Subcutaneous abdominal adipose tissue (tissue), 5 donors: ENCODE measurements around the gene PKHD1.

Source experiments
- H3K27ac ChIP-seq: one replicate; pipeline ENCODE4 v1.7.0; 2013; ENCODE audit warnings: low read depth, mild to moderate bottlenecking, inconsistent platforms, low read length, moderate library complexity
- H3K27me3 ChIP-seq, 5 donors: one replicate each; pipeline ENCODE4 v1.7.0; 2013; ENCODE audit warnings: low read length in 5 of 5, inconsistent platforms in 1 of 5; ENCODE audit not compliant: control insufficient read depth in 5 of 5, insufficient read depth in 4 of 5
- H3K36me3 ChIP-seq, 5 donors: one replicate each; pipeline ENCODE4 v1.7.0; 2013; ENCODE audit warnings: low read length in 5 of 5; ENCODE audit not compliant: control insufficient read depth in 5 of 5, insufficient read depth in 5 of 5
- H3K4me1 ChIP-seq, 5 donors: one replicate each; pipeline ENCODE4 v1.7.0; 2013; ENCODE audit warnings: low read length in 5 of 5, mild to moderate bottlenecking in 3 of 5, moderate library complexity in 1 of 5; ENCODE audit not compliant: control insufficient read depth in 5 of 5, insufficient read depth in 5 of 5
- H3K4me3 ChIP-seq, 5 donors: one replicate each; pipeline ENCODE4 v1.7.0; 2013; ENCODE audit warnings: low read length in 5 of 5, low read depth in 1 of 5
- H3K9ac ChIP-seq, 5 donors: one replicate each; pipeline ENCODE4 v1.7.0; 2013; ENCODE audit warnings: low read length in 5 of 5, mild to moderate bottlenecking in 4 of 5, moderate library complexity in 3 of 5
- H3K9me3 ChIP-seq, 5 donors: one replicate each; pipeline ENCODE4 v1.7.0; 2013; ENCODE audit warnings: low read length in 5 of 5; ENCODE audit not compliant: control insufficient read depth in 5 of 5
- donor health status: healthy.
- donor health status: healthy.
- donor health status: healthy.
- donor health status: healthy.
- donor health status: healthy.

The PKHD1 gene

GRCh38 chr6:51706086-51706485, 381.3 kb downstream of the PKHD1 start:
- H3K27ac ChIP-seq, result no peak overlapping the region
- H3K27me3 ChIP-seq, result no peaks in the 10 kb centered on the region
- H3K4me1 ChIP-seq, result no peaks in the 10 kb centered on the region
- no peaks in the 10 kb centered on the region for H3K9me3 ChIP-seq
- no peak overlapping the region for H3K9ac ChIP-seq
- no peaks in the 10 kb centered on the region for H3K36me3 ChIP-seq
- no peak overlapping the region for H3K4me3 ChIP-seq

DNA sequence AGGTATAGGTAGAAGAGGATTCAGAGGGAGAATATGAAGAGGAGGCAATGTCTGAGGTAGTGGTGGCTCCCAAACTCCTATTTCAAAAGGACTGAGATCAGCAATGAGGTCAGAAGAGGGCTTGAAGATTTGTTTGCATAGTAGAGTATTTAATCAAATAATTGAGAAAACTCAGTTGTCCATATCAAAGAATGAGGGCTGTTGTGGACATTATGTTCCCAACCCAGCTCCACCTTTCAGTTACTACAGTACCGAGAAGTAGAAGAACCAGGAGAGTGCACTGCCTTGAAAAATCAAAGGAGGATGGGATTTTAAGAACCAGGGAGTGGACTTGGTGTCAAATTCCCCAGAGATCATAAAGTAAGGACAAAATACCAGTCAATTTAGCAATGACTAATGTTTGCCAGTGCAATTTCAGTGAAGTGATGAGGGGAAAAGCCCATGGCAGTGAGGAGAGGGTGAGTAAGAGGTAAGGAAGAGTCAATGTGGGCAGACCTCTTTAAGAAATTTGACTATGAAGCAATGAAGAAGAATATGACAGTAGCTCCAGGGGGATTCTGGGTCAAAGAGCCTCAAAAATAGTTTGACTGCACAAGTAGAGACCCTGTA, 382.4 kb downstream of the PKHD1 start:
- Histone ChIP-seq H3K4me3 (no peak overlapping the region), H3K9me3 (no peaks in the 10 kb centered on the region), H3K9ac (no peak overlapping the region), H3K27ac (no peak overlapping the region), H3K27me3 (no peaks in the 10 kb centered on the region), H3K4me1 (no peaks in the 10 kb centered on the region), H3K36me3 (no peaks in the 10 kb centered on the region)

DNA sequence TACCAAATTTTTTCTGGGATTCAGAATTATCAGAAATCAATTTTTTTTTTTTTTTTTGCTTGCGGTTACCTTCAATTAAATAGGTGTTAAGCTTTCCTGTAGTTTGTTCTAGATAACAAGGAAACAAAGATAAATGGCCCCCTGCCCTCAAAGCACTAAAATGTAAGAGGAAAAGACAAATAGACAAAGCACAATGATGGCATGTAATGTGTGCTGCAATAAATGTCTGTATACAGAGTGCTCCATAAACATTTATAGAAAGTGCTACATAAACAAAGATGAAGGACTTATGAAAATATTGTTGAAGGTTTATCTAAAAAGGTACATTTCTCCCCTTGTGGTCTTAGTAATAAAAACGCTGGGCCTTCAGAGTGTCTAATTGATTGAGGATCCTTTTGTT, 384.6 kb downstream of the PKHD1 start:
- H3K9ac ChIP-seq, result no peak overlapping the region
- no peaks in the 10 kb centered on the region for H3K27me3 ChIP-seq
- no peaks in the 10 kb centered on the region for H3K36me3 ChIP-seq
- H3K4me1 ChIP-seq, result no peaks in the 10 kb centered on the region
- no peaks in the 10 kb centered on the region for H3K9me3 ChIP-seq
- no peak overlapping the region for H3K4me3 ChIP-seq
- H3K27ac ChIP-seq, result no peak overlapping the region

- Histone ChIP-seq H3K9me3 (no peaks in the 10 kb centered on the region), H3K36me3 (no peaks in the 10 kb centered on the region), H3K27ac (peak overlapping the region; percentile 74), H3K4me3 (peak overlapping the region in 1 of 5 donors; percentile 18), H3K4me1 (peaks cover 0 to 24% (median 15%) of the 10 kb centered on the region in 5 donors), H3K9ac (peak overlapping the region in 1 of 5 donors; percentile 32), H3K27me3 (no peaks in the 10 kb centered on the region)
Measured at GRCh38 chr6:51684603-51685002, 402.8 kb downstream of the PKHD1 start.

- no peak overlapping the region for H3K4me3 ChIP-seq
- peak overlapping the region; percentile 74 for H3K27ac ChIP-seq
- peak overlapping the region in 1 of 5 donors; percentile 32 for H3K9ac ChIP-seq
- H3K9me3 ChIP-seq, result no peaks in the 10 kb centered on the region
- H3K27me3 ChIP-seq, result no peaks in the 10 kb centered on the region
- H3K36me3 ChIP-seq, result no peaks in the 10 kb centered on the region
- peaks cover 0 to 28% (median 19%) of the 10 kb centered on the region in 5 donors for H3K4me1 ChIP-seq
Measured at GRCh38 chr6:51684038-51684437, 403.4 kb downstream of the PKHD1 start.

DNA sequence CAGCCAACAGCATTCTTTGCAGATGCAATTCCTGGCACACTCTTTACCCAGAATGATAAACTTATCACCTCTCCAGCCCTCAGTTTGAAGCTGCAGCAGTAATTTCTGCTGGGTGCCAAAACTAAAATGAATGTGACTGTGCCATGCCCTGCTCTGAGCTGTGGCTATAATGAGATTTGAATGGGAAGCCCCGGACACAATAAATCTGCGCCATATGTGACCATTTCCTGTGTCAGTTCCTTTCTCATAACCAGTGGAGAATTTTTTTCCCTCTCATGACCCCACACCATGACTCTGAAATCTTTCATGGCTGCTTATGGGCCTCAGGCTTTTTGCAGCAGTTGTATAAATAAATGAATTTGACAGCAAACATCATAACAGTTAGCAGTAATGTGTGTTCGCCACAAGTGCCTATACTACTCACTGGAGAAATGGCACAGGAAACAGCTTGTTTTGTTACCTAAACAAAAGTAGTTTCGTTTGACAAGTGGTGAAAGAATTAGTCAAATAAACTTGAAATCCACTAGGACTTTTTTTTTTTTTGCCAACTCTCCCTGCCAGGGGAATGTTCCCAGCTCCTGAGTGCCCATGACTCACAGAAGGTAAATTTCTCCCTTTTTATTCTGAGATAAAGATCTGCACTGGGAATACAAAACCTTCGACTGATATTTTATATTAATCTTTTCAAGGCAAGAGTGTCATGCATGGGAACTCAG, 408.4 kb downstream of the PKHD1 start:
- Histone ChIP-seq H3K27me3 (no peaks in the 10 kb centered on the region), H3K27ac (peak overlapping the region; percentile 7)

DNA sequence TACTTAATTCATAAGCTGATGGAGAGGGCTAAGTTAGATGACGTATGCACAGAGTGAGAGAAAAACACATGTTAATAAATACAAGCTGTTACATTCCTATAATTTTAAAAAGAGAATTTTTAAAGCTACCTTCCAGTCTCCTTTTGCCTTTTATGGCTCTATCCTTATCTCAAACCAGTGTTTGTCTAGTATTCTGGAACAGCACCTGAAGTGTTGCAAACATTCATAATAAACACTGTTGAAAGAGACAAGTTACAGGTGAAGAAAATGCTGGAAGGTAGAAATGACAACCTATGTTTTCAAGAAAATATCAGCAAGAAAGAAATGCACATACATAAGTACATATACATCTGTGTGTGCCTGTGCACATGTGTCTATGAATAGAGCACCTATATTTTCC, 409.1 kb downstream of the PKHD1 start:
- no peaks in the 10 kb centered on the region for H3K36me3 ChIP-seq
- peaks cover 0 to 12% (median 8%) of the 10 kb centered on the region in 5 donors for H3K4me1 ChIP-seq
- no peak overlapping the region for H3K27ac ChIP-seq

More for the DNA sequence above, 408.4 kb downstream of the PKHD1 start:
- no peak overlapping the region for H3K9ac ChIP-seq
- no peaks in the 10 kb centered on the region for H3K9me3 ChIP-seq
- H3K4me3 ChIP-seq, result no peak overlapping the region
- H3K4me1 ChIP-seq, result peaks cover 0 to 13% (median 8%) of the 10 kb centered on the region in 5 donors
- no peaks in the 10 kb centered on the region for H3K36me3 ChIP-seq

GRCh38 chr6:51675922-51676275, 411.5 kb downstream of the PKHD1 start:
- no peaks in the 10 kb centered on the region for H3K36me3 ChIP-seq
- no peak overlapping the region for H3K27ac ChIP-seq
- no peaks in the 10 kb centered on the region for H3K9me3 ChIP-seq
- no peaks in the 10 kb centered on the region for H3K27me3 ChIP-seq
- peaks cover 0 to 12% (median 8%) of the 10 kb centered on the region in 5 donors for H3K4me1 ChIP-seq
- H3K9ac ChIP-seq, result no peak overlapping the region
- H3K4me3 ChIP-seq, result no peak overlapping the region

More for the DNA sequence above, 409.1 kb downstream of the PKHD1 start:
- Histone ChIP-seq H3K4me3 (no peak overlapping the region), H3K9me3 (no peaks in the 10 kb centered on the region), H3K9ac (no peak overlapping the region), H3K27me3 (no peaks in the 10 kb centered on the region)

- H3K27ac ChIP-seq, result no peak overlapping the region
- no peaks in the 10 kb centered on the region for H3K27me3 ChIP-seq
- H3K9me3 ChIP-seq, result no peaks in the 10 kb centered on the region
- no peak overlapping the region for H3K9ac ChIP-seq
- peaks cover 0 to 12% (median 8%) of the 10 kb centered on the region in 5 donors for H3K4me1 ChIP-seq
- no peak overlapping the region for H3K4me3 ChIP-seq
- no peaks in the 10 kb centered on the region for H3K36me3 ChIP-seq
Measured at GRCh38 chr6:51675020-51675921, 412.1 kb downstream of the PKHD1 start.

DNA sequence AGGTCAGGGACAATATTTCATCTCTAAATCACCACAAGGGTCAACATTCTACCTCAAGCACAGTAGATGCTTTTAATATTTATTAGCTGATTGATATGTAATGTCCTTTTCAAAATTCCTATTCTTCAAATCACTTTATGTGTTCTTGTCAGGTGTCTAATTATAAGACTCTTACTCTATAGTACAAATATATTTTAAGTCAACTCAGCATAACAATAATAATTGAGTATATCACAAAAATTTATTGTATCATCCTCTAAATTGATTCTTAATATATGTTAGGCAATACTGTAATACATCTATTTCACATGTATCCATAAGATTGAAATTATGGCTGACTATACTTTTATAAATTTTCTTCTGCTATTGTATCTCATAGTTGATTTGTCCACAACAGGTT, 423.9 kb downstream of the PKHD1 start:
- no peak overlapping the region for H3K9ac ChIP-seq
- no peaks in the 10 kb centered on the region for H3K4me1 ChIP-seq
- no peaks in the 10 kb centered on the region for H3K27me3 ChIP-seq
- no peak overlapping the region for H3K27ac ChIP-seq
- H3K36me3 ChIP-seq, result no peaks in the 10 kb centered on the region
- H3K9me3 ChIP-seq, result no peaks in the 10 kb centered on the region
- H3K4me3 ChIP-seq, result no peak overlapping the region
